Muscle layer of duodenum (tissue), 2 donors: ENCODE measurements around the gene NIN.

Source experiments
- H3K27ac ChIP-seq: one replicate; pipeline ENCODE4 v1.7.0; 2013; ENCODE audit warnings: mild to moderate bottlenecking, low read length
- H3K27me3 ChIP-seq: one replicate; pipeline ENCODE4 v1.7.0; 2013; ENCODE audit warnings: low read depth, mild to moderate bottlenecking, control low read depth, low read length
- H3K36me3 ChIP-seq, 2 donors: one replicate each; pipeline ENCODE4 v1.7.0; 2013; ENCODE audit warnings: low read length in 2 of 2, control low read depth in 1 of 2, mild to moderate bottlenecking in 1 of 2; ENCODE audit not compliant: insufficient read depth in 2 of 2, control insufficient read depth in 1 of 2
- H3K4me1 ChIP-seq, 2 donors: one replicate each; pipeline ENCODE4 v1.7.0; 2013; ENCODE audit warnings: low read length in 2 of 2, mild to moderate bottlenecking in 2 of 2, control low read depth in 1 of 2, moderate library complexity in 1 of 2; ENCODE audit not compliant: insufficient read depth in 2 of 2, control insufficient read depth in 1 of 2
- H3K4me3 ChIP-seq, 2 donors: one replicate each; pipeline ENCODE4 v1.7.0; 2013; ENCODE audit warnings: low read length in 2 of 2, low read depth in 1 of 2, mild to moderate bottlenecking in 1 of 2
- H3K9me3 ChIP-seq, 2 donors: one replicate each; pipeline ENCODE4 v1.7.0; 2013; ENCODE audit warnings: low read length in 2 of 2, control low read depth in 1 of 2, mild to moderate bottlenecking in 1 of 2; ENCODE audit not compliant: control insufficient read depth in 1 of 2
- donor health status: healthy.

The NIN gene

GRCh38 chr14:50830932-50831725 is at the start of gene NIN:
TSS of gene NIN (minus strand) at chr14:50831162. CDS start at chr14:50822056, 9,106 bp downstream.
- H3K9me3 ChIP-seq: no peaks in the 10 kb centered on the region
- H3K4me3 ChIP-seq: peak within 1 kb of the TSS; percentile 78 to 90
- peak within 1 kb of the TSS; percentile 44 for H3K27ac ChIP-seq
- H3K4me1 ChIP-seq: peaks cover 6 to 31% of the 10 kb centered on the region in 2 donors
- no peaks in the 10 kb centered on the region for H3K36me3 ChIP-seq
- no peaks in the 10 kb centered on the region for H3K27me3 ChIP-seq

GRCh38 chr14:50875359-50876070 is 44.6 kb upstream of the NIN start:
- Histone ChIP-seq H3K9me3 (no peaks in the 10 kb centered on the region), H3K27me3 (peaks cover 11% of the 10 kb centered on the region), H3K36me3 (no peaks in the 10 kb centered on the region), H3K27ac (no peak overlapping the region), H3K4me3 (no peak overlapping the region), H3K4me1 (no peaks in the 10 kb centered on the region)

- Histone ChIP-seq H3K27me3 (peaks cover 11% of the 10 kb centered on the region), H3K4me3 (no peak overlapping the region), H3K4me1 (no peaks in the 10 kb centered on the region), H3K27ac (no peak overlapping the region), H3K36me3 (no peaks in the 10 kb centered on the region), H3K9me3 (no peaks in the 10 kb centered on the region)
Observed at GRCh38 chr14:50874757-50875156, 43.8 kb upstream of the NIN start.

- H3K36me3 ChIP-seq: no peaks in the 10 kb centered on the region
- no peaks in the 10 kb centered on the region for H3K4me1 ChIP-seq
- H3K4me3 ChIP-seq: peak within 1 kb of the TSS in 1 of 2 donors; percentile 43
- H3K9me3 ChIP-seq: no peaks in the 10 kb centered on the region
- peaks cover 11% of the 10 kb centered on the region for H3K27me3 ChIP-seq
- no peak within 1 kb of the TSS for H3K27ac ChIP-seq
Observed at GRCh38 chr14:50871914-50872732, 41.2 kb upstream of the NIN start, which contains the start of gene ABHD12B. TSS of gene ABHD12B (plus strand) at chr14:50872053. CDS start at chr14:50872175, 122 bp downstream.

GRCh38 chr14:50871228-50871627 is 40.3 kb upstream of the NIN start:
- no peaks in the 10 kb centered on the region for H3K4me1 ChIP-seq
- no peak overlapping the region for H3K4me3 ChIP-seq
- H3K9me3 ChIP-seq: no peaks in the 10 kb centered on the region
- H3K36me3 ChIP-seq: no peaks in the 10 kb centered on the region
- peaks cover 11% of the 10 kb centered on the region for H3K27me3 ChIP-seq
- H3K27ac ChIP-seq: no peak overlapping the region

GRCh38 chr14:50865391-50866076 is 34.6 kb upstream of the NIN start:
- no peaks in the 10 kb centered on the region for H3K36me3 ChIP-seq
- no peaks in the 10 kb centered on the region for H3K27me3 ChIP-seq
- H3K27ac ChIP-seq: no peak overlapping the region
- no peaks in the 10 kb centered on the region for H3K4me1 ChIP-seq
- H3K9me3 ChIP-seq: no peaks in the 10 kb centered on the region
- no peak overlapping the region for H3K4me3 ChIP-seq

- Histone ChIP-seq H3K27me3 (no peaks in the 10 kb centered on the region), H3K36me3 (no peaks in the 10 kb centered on the region), H3K27ac (no peak overlapping the region), H3K9me3 (no peaks in the 10 kb centered on the region), H3K4me3 (no peak overlapping the region), H3K4me1 (no peaks in the 10 kb centered on the region)
Observed at GRCh38 chr14:50864946-50865345, 34.0 kb upstream of the NIN start.

GRCh38 chr14:50864237-50864636 is 33.3 kb upstream of the NIN start:
- Histone ChIP-seq H3K36me3 (no peaks in the 10 kb centered on the region), H3K27me3 (no peaks in the 10 kb centered on the region), H3K4me1 (peaks cover 0 to 5% of the 10 kb centered on the region in 2 donors), H3K9me3 (no peaks in the 10 kb centered on the region), H3K4me3 (no peak overlapping the region), H3K27ac (no peak overlapping the region)

GRCh38 chr14:50862036-50862570 is 31.1 kb upstream of the NIN start:
- Histone ChIP-seq H3K4me3 (no peak overlapping the region), H3K36me3 (no peaks in the 10 kb centered on the region), H3K4me1 (peaks cover 0 to 7% of the 10 kb centered on the region in 2 donors), H3K9me3 (no peaks in the 10 kb centered on the region), H3K27me3 (no peaks in the 10 kb centered on the region), H3K27ac (no peak overlapping the region)

GRCh38 chr14:50860478-50861086 is 29.6 kb upstream of the NIN start:
- peak overlapping the region; percentile 78 to 79 for H3K4me3 ChIP-seq
- peak overlapping the region; percentile 62 for H3K27ac ChIP-seq
- H3K27me3 ChIP-seq: no peaks in the 10 kb centered on the region
- no peaks in the 10 kb centered on the region for H3K36me3 ChIP-seq
- H3K4me1 ChIP-seq: peaks cover 0 to 7% of the 10 kb centered on the region in 2 donors
- no peaks in the 10 kb centered on the region for H3K9me3 ChIP-seq
